Adrenal gland (tissue), 5 donors: ENCODE measurements around the gene PTPRN2.

ENCODE experiments used
- CTCF ChIP-seq, 6 experiments: fragments of 450-650 bp in 4 of 6; fragments of 200-600 bp in 2 of 6; sonication (generic) in 1 of 6; IDR thresholded peaks; 1 replicate in 5 of 6; 2 replicates in 1 of 6; pipeline versions ENCODE4 v1.5.1 to v1.8.0; 2016 to 2021; ENCODE audit warnings: antibody characterized with exemption in 6 of 6, mild to moderate bottlenecking in 2 of 6, moderate library complexity in 1 of 6
- POLR2A ChIP-seq, 2 donors: fragments of 450-650 bp; IDR thresholded peaks; one replicate each; pipeline ENCODE4 v1.6.1; 2017; ENCODE audit warnings: antibody characterized with exemption in 2 of 2, mild to moderate bottlenecking in 2 of 2, moderate library complexity in 1 of 2
- donor health status: DM: no; HTN: no; CAD: no.

GRCh38 chr7:158492367-158492764 is 95.3 kb downstream of the PTPRN2 start:
- no peak for TF ChIP-seq CTCF (IDR thresholded peaks at IDR 0.05)
- no peak for TF ChIP-seq POLR2A (IDR thresholded peaks at IDR 0.05)
